ENCODE data around the gene ATP1A2.

ATP1A2 gene

DNA sequence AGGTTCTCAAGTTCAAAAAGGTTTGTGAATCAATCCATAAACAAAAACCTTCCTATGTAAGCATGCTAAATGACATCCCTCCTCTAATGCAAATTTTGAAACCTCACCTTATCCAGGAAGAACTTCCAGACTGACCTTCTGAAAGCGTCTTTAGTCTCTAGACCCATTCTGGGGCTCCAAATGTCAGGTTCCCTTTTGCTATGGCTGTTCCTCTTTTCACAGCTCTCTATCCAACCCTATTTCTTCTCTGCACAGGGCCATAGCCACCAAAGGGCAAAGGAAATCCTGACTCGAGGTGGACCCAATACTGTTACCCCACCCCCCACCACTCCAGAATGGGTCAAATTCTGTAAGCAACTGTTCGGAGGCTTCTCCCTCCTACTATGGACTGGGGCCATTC lies 39.2 kb downstream of the ATP1A2 start:
- DNase-seq, result no peak

DNA sequence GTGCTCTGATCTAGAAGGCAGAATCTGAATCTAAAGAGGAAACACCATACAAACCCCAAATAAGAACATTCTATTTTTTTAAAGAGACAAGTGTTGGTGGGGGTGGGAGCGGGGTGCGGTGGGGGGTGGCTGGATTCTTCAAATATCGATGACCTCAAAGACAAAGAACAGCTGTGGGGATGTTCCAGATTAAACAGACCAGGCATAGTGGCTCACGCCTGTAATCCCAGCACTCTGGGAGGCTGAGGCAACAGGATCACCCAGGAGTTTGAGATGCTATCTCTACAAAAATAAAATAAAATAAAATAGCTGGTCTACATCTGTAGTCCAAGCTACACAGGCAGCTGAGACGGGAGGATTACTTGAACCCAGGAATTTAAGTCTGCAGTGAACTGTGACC lies 40.8 kb downstream of the ATP1A2 start:
- DNase-seq, result no peak

DNA sequence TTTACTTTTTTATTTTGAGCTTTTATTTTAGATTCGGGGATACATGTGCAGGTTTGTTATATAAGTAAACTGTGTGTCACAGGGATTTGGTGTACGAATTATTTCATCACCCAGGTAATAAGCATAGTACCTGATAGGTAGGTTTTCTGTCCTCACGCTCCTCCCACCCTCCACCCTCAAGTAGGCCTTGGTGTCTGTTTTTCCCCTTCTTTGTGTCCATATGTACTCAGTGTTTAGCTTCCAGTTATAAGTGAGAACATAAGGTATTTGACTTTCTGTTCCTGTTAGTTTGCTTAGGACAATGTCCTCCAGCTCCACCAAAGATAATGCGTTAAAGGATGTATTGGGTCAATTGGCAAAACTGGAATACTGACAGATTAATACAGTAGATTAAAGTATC lies 41.6 kb downstream of the ATP1A2 start:
- no peak for DNase-seq

DNA sequence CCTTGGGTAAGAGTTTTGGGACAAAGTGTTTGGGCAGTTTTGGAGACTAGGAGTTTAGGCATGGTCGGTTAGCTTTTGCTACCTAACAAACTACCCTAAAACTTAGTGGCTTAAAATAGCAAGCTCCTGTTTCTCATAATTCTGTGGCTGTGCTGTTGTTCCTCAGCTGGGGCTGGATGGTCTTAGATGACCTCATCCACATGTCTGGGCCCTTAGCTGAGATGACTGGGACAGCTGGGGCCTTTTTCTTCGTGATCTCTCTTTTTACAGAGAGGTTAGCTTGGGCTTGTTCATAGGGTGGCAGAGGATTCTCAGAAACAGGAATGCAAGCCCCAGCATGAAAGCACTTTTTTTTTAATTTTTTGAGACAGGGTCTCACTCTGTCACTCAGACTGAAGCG lies 42.5 kb downstream of the ATP1A2 start:
- DNase-seq, result no peak

DNA sequence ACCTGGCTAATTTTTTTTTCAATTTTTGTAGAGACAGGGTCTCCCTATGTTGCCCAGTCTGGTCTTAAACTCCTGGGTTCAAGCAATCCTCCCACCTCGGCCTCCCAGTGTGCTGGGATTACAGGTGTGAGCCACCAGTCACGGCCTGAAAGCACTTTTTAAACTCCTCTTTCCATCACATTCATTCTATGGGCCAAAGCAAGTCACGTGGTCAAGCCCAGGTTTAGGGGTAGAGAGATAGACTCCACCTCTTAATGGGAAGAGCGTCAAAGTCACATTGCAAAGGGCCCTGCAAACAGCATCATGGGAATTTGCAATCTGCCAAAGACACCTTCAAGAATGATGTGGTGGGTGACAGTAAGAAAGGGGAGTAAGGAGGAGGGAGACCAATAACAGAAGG lies 43.0 kb downstream of the ATP1A2 start:
- DNase-seq, result no peak

DNA sequence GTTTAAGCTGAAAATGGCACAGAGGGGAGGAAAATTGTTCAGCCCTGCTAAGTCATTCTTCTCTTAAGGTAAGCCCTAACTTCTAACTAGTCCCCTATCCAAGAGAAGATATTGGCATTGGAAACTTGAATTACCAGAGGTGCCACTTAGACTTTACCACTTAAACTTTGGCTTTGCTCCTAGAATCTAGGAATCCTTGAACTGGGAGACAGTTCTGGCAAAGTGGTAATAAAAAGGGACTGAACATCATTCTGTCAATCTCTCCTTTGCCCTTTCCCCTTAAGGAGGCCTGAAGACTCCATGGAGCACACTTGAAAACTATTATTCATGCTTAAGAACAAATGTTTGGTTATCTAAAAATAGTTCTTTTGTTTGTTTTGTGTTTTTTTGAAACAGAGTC lies 44.3 kb downstream of the ATP1A2 start:
- no peak for DNase-seq

DNA sequence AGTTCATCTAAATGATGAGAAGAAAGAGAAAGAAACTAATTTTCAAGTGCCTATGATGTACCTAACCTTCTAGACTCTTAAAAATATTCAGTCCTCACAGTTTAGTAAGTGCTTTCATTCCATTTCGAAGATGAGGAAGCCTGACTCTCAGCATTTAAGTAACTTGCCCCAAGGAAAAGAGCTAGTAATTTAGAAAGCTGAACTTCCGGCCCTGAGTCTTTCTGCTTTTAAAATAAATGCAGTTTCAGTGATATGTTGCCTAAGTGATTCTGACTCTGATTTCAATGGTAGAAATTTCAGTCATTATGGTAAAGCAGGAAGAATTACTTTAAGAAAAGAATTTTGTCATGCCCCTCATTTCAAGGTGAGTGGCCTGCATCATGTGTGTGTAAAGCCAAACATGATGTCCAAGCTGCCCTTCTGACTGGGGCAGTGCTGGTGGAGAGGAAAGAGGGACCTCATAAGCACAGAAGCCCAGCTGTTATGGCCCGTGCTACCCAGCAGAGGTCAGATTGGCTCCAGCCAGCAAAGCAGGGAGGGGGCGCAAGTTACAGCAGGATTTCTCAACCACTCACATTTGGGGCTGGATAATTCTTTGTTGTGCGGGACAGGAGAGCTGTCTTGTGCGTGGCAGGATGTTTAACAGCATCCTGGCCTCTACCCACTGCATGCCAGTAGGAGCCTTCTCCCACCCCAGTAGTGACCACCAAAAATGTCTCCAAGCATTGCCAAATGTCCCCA lies 46.6 kb downstream of the ATP1A2 start:
- no peak for DNase-seq

DNA sequence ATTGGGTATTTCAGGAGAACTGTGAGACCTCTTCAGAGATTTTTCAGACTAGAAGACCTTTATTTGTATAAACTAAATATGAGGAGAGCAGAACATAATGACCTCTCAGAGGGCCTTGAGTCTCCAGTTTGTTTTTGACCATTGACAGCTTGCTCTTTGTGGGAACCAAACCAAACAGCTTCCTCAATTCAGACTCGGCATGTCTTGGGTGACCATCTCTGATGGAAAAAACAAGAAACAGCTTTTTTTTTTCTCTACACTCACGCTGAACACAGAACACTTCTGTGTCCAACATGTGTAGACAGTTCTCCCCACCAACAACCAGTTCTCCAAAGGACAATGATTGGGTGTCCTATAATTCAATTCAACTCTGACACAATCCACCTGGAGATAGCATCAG lies 47.4 kb downstream of the ATP1A2 start:
- no peak for DNase-seq

DNA sequence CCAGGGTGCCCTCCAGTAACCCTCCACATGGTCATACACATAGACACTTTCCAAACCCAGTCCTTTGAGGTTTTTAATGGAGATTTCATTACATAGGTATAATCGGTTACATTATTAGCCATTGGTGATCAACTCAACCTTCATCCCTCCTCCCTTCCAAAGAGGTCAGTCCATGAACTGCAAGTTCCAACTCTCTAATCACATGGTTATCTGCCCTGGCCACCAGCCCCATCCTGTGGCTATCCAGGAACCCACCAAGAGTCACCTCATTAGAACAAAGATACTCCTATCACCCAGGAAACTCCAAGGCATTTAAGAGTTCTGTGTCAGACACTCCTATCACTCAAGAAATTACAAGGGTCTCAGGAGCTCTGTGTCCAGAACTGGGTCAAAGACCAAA lies 48.1 kb downstream of the ATP1A2 start:
- no peak for DNase-seq

DNA sequence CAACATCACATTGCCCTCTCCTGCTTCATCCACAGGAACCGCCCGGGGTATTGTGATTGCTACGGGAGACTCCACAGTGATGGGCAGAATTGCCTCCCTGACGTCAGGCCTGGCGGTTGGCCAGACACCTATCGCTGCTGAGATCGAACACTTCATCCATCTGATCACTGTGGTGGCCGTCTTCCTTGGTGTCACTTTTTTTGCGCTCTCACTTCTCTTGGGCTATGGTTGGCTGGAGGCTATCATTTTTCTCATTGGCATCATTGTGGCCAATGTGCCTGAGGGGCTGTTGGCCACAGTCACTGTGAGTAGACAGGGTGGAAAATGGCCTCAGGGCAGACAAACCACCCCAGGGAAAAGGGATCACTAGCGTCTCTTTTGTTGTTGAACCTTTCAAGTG lies 48.6 kb downstream of the ATP1A2 start:
- DNase-seq, result no peak

DNA sequence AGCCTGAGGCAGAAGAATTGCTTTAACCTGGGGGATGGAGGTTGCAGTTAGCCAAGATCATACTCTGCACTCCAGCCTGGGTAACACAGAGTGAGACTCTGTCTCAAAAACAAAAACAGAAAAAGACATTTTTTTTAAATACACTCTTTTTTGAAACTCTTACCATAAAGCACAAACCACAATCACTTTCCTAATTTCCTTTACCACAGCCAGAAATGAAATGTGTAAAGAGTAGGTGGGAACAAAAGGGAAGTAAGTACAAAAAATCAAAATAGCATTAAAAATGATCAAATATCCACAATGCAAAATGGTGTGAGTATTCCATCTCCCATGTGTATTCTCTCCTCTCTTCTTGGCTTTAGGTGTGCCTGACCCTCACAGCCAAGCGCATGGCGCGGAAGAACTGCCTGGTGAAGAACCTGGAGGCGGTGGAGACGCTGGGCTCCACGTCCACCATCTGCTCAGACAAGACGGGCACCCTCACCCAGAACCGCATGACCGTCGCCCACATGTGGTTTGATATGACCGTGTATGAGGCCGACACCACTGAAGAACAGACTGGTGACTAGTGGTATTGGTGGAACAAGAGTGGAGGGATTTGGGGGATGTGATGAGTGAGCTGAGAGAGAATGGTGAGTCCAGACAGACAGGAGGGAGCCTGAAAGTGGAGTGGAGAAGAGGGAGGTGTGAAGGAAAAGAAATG lies 50.8 kb downstream of the ATP1A2 start:
- no peak for DNase-seq

DNA sequence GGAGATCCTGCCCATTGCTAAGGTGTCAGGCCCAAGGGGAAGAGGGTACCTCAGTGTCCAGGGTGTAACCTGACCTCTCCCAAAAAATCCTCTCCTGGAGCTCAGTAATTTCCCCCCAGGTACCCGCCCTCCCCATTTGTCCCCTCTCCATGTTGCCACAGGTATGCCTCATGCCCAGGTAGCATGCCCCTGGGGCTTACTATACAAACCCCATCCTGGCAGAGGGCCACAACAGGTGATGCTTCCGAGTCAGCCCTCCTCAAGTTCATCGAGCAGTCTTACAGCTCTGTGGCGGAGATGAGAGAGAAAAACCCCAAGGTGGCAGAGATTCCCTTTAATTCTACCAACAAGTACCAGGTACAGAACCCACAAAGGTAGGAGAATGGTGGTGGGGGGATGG lies 51.5 kb downstream of the ATP1A2 start:
- DNase-seq, result no peak

DNA sequence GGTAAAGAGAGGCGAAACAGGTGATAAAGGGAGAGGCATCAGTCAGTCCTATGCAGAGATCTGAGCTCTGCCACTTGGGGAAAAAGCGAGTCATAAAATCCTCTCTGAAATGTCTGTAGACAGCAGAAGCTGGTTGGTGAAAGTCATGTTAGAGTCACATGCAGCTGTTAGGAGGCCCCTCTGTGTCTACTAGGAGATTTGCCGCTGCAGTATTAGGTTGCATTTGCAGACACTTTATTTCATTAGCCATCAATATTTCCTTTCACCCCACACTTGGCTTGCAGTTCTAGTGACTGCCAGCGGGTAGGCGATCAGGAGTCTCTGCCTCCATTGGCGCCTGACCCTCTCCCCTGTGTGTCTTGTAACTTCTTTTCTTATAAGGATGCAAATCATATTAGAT lies 52.0 kb downstream of the ATP1A2 start:
- DNase-seq, result no peak

DNA sequence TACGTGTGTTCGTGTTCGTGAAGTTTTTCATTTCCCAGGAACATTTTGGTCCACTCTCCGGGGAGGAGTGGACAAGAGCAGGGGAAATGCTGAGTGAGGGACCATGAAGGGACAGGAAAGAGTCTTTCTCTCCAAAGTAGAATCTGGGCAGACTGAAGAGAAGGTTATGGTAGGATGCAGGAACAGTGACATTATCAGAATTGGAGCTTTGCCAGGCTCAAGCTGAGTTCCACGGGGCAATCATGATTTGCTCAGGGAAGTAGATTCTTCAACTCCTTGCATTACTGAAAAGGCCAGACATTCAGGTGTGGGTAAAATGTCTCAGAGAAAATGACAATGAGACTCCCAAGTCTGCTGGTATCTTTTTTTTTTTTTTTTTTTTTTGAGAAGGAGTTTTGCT lies 52.5 kb downstream of the ATP1A2 start:
- no peak for DNase-seq

DNA sequence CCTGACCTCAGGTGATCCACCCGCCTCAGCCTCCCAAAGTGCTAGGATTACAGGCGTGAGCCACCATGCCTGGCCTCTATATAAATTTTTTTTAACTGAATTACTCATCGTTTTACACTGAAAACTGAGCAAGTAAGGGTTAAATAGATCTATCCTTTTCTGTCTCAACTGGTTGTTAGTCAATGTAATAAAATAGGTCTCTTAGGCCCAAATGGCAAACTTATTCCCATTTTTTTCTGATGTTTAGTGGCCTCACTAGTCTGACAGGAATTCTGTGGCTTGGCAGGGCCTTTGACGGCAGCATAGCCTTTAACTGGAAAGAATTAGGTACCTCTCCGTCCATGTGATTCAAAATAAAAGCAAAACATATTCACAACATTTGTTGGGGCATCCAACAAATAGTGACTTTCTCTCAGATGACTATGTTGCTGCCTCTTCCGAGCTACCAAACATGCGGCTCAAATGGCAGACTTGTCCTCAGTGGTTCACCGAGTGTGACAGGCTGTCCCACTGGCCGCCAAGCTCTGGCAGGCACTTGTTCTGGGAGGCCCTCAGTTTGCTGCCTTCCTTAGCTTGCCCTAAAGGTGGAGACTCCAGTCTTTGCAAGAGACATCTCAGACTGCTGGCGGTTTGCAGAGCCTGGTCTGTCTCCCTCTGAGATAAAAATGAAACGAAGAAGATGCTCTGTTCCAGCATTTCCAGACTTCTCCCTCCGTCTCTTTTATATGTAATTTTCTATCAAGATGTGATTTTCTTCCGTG lies 53.2 kb downstream of the ATP1A2 start:
- no peak for DNase-seq

DNA sequence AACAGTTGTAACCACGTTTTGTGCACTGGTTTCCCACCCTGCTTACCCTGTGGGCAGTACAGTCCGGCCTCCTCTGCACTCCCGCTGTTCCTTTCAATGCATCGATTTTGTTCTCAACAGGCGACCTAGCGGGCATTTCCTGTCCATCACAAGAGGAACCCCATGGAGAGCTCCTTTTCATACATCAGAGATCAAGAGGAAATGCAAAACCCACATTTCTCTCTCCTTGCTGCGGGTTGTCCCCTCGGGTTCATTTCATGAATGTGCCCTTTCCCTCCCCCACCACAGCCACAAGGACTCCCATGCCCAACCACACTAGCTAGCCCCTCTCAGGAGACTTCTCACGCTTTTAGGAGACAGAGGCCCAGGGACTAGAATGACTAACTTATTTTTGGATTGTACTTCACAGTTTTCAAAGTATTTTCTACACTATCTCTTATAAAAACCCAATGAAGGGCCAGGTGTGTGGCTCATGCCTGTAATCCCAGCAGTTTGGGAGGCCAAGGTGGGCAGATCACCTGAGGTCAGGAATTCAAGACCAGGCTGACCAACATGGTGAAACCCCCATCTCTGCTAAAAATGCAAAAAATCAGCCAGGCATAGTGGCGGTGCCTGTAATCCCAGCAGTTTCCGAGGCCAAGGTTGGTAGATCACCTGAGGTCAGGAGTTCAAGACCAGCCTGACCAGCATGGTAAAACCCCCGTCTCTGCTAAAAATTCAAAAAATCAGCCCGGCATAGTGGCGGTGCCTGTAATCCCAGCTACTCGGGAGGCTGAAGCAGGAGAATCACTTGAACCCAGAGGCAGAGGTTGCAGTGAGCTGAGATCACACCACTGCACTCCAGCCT lies 54.2 kb downstream of the ATP1A2 start:
- no peak for DNase-seq

DNA sequence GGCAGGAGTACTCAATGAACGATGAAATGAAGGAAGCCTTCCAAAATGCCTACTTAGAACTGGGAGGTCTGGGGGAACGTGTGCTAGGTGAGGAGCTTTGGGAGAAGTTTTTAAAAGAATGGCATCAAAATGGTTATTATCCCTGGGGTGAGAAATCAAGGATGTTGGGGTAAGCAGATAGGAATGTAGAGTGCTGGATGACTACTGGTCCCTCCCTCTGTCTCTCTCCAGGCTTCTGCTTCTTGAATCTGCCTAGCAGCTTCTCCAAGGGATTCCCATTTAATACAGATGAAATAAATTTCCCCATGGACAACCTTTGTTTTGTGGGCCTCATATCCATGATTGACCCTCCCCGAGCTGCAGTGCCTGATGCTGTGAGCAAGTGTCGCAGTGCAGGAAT lies 55.8 kb downstream of the ATP1A2 start:
- no peak for DNase-seq

DNA sequence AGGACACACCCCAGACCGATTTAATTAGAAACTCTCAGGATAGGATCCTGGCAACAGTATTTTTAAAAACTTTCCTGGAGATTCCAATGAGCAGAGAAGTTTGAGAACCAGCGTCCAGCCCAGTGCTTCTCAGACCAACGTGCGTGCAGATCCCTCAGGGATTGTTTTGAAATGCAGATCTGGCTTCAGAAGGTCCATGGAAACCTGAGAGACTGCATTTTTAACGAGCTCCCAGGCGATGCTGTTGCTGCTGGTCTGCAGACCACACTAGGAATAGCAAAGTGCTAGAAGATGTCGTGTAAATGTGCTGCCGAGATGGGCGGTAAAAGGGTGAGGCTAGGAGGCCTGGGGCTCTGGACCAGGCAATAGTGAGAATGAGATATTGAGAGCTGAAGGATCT lies 56.4 kb downstream of the ATP1A2 start:
- no peak for DNase-seq

DNA sequence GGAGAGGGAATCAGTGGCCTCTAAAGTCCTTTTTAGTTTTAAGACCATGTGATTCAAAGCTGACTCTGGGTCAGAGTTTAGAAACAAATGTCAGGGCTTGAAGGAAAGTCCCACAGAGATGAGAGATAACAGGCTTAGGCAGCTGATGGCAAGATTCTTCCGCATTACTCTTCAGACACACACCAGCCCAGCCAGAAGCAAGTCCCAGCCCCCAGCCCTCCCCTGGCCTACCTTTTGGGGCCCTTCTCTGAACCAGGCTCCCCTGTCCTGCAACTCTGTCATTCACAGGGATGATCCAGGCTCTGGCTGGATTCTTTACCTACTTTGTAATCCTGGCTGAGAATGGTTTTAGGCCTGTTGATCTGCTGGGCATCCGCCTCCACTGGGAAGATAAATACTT lies 61.7 kb downstream of the ATP1A2 start:
- DNase-seq, result no peak

DNA sequence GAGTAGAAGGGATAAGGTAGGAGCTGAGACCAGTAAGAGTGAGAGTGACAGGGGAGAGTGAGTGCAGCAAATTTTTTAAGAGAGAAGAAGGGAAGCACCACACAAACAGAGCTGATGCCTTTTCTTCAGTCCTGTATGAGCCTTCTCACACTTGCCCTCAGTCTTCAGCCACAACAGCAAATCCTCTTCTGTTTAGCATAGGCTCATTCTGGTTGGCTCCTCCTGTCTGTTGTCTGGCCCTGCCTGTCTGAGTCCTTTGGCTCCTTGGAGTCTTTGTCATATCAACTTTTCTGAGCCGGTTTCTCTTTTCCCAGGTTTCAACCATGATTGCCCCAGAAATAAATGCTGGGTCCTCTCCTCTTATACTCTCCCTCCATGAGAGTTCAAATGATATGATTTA lies 62.1 kb downstream of the ATP1A2 start:
- DNase-seq, result no peak

DNA sequence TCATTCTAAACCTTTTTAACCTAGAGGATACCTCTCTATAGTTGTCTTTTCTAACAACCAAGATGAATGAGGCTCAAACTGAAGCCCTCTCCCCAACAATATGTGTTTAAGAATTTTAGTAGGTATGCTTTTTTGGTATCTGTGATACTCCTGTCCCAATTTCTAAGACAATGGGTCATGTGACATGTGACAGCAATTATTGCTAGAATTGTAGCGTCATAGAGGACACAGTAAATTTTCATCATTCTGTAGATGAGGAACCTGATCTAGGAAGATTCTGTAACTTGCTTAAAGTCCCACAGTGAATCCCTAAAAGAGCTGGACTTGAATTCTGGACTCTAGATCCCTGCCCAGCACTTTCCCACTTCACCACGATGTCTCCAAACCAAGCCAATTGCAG lies 63.2 kb downstream of the ATP1A2 start:
- no peak for DNase-seq

DNA sequence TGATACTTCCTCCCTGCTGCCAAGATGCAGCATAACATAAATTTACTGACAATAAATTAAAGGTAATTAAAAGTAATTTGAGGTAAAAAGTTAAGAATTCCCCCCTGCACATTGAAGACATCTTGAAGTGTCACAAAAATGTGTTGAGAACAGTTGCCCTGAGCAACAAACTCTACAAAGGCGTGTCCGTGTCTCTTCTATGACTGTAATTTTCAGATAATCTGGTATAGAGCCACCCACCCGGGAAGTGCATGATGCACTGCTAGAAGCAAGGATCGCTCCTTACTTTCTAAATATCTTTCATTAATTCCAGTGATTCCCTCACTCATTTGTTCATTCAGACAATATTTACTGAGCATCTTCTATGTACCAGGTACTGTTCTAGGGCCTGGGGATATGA lies 63.8 kb downstream of the ATP1A2 start:
- DNase-seq, result no peak

DNA sequence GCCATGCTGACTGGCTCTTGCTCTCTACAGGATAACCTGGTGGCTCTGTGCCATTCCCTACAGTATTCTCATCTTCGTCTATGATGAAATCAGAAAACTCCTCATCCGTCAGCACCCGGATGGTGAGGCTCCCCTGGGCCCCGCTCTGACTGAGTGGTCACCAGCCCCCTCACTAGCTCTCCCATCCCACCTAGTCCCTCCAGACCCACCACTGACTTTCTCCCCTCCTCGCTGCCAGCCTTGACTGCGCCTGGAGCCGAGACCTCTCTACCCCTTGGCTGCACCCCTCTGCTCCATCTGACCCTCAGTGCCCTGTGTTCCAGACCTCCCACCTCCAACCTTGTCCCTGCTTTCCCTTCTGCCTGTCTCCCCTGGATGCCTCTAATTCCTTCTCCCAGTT lies 70.7 kb downstream of the ATP1A2 start:
- no peak for DNase-seq
